ENCODE measurements around the gene LCN1.

DNA sequence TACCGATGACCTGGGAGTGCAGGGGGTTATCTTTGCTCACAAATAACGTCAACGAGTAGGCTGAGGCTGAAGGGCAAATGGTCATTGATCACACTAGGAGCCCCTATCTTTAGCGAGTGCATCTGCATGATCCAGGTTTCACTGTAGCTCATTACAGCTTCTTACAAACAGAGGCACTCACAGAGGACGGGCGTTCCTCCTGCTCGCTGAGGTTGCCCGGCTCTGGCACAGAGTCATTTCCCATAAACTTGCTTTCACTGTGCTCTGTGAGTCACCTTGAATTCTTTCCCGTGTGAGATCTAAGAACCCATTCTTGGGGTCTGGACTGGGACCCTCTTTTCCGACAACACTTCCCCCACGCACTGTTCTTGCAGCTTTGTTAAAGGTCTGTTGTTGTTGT lies 38.4 kb downstream of the LCN1 start:
- no peak for TF ChIP-seq POLR2A (IDR thresholded peaks at IDR 0.05)
- TF ChIP-seq, protein P1, sequence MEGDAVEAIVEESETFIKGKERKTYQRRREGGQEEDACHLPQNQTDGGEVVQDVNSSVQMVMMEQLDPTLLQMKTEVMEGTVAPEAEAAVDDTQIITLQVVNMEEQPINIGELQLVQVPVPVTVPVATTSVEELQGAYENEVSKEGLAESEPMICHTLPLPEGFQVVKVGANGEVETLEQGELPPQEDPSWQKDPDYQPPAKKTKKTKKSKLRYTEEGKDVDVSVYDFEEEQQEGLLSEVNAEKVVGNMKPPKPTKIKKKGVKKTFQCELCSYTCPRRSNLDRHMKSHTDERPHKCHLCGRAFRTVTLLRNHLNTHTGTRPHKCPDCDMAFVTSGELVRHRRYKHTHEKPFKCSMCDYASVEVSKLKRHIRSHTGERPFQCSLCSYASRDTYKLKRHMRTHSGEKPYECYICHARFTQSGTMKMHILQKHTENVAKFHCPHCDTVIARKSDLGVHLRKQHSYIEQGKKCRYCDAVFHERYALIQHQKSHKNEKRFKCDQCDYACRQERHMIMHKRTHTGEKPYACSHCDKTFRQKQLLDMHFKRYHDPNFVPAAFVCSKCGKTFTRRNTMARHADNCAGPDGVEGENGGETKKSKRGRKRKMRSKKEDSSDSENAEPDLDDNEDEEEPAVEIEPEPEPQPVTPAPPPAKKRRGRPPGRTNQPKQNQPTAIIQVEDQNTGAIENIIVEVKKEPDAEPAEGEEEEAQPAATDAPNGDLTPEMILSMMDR (IDR thresholded peaks at IDR 0.05 in 8 of 11, conservative IDR thresholded peaks at IDR 0.05 in 3 of 11): no peak
- no peak for TF ChIP-seq POLR2AphosphoS5 (IDR thresholded peaks at IDR 0.05)
